Lower lobe of right lung (tissue), 2 donors: ENCODE data around the gene MXD3. TPM values are rescaled to one million over a fixed set of nuclear protein-coding genes. Genes with fewer than 3 reads are reported as not detected.

Experiments used
- ATAC-seq, 2 donors: fragments of 200-7000 bp; cut with Tn5 transposase; one replicate each; pipeline ENCODE4 v1.9.1; 2020 to 2022; ENCODE audit warnings: mild to moderate bottlenecking in 2 of 2, moderate library complexity in 2 of 2
- DNase-seq: peaks from one replicate; pipeline ENCODE4 v3.0.0-alpha.2; 2020
- H3K27ac ChIP-seq: fragments of 200-600 bp; one replicate; pipeline ENCODE4 v1.8.0; 2022
- H3K27me3 ChIP-seq: fragments of 200-600 bp; one replicate; pipeline ENCODE4 v1.8.0; 2022; ENCODE audit warnings: low read depth
- H3K36me3 ChIP-seq: fragments of 200-600 bp; one replicate; pipeline ENCODE4 v1.8.0; 2022; ENCODE audit warnings: mild to moderate bottlenecking
- H3K4me1 ChIP-seq: fragments of 200-600 bp; one replicate; pipeline ENCODE4 v1.8.0; 2022
- H3K4me3 ChIP-seq: fragments of 200-600 bp; one replicate; pipeline ENCODE4 v1.8.0; 2022; ENCODE audit warnings: mild to moderate bottlenecking
- H3K9me3 ChIP-seq: fragments of 200-600 bp; one replicate; pipeline ENCODE4 v1.8.0; 2022
- intact Hi-C: fragments of 100-400 bp; cut with DNase I; formaldehyde crosslinking; loops from one replicate; pipeline ENCODE4 v1.11.0; 2022
- total RNA-seq: library from RNA; stranded (reverse); fragmentation: NEBNext Ultra II Directional; extraction: Animal tissue kit (Norgen Biotek cat#: 25700); gene quantifications from one replicate; pipeline ENCODE4 v1.2.1, GENCODE V29; 2021
- TF ChIP-seq, protein P1 (sequence below): fragments of 200-600 bp; IDR thresholded peaks from one replicate; pipeline ENCODE4 v1.8.0; 2022; ENCODE audit warnings: antibody characterized with exemption, mild to moderate bottlenecking
- donor health status: DM: no; HTN: yes; CAD: no; lungs with severe emphysema.

MXD3 gene
- total RNA-seq, 1 donor from 2014 or later, result 10.8 TPM

DNA sequence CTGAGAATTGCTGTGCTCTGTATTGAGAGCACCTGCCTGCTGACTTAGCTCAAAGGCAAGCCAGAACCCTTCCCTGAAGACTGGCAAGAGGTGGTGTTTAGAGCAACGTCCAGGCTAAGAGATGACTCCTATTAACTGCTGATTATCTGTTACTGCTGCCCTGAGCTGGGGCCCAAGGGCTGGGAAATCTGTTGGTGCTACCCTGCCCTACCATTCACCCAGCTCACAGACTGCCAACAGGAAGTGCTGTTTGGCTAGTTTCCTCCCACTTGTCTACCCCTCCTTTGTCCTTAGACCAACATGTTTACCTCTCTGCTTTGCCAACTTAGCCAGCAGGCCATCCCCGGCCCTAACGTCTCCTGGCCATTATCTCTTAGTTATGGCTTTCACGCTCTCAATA lies 15.1 kb downstream of the MXD3 start:
- no peaks in the 10 kb centered on the region for H3K9me3 ChIP-seq
- H3K4me3 ChIP-seq, result no peak overlapping the region
- H3K4me1 ChIP-seq, result peaks cover 47% of the 10 kb centered on the region
- H3K27ac ChIP-seq, result peak overlapping the region; percentile 28
- H3K27me3 ChIP-seq, result no peaks in the 10 kb centered on the region
- TF ChIP-seq, protein P1, sequence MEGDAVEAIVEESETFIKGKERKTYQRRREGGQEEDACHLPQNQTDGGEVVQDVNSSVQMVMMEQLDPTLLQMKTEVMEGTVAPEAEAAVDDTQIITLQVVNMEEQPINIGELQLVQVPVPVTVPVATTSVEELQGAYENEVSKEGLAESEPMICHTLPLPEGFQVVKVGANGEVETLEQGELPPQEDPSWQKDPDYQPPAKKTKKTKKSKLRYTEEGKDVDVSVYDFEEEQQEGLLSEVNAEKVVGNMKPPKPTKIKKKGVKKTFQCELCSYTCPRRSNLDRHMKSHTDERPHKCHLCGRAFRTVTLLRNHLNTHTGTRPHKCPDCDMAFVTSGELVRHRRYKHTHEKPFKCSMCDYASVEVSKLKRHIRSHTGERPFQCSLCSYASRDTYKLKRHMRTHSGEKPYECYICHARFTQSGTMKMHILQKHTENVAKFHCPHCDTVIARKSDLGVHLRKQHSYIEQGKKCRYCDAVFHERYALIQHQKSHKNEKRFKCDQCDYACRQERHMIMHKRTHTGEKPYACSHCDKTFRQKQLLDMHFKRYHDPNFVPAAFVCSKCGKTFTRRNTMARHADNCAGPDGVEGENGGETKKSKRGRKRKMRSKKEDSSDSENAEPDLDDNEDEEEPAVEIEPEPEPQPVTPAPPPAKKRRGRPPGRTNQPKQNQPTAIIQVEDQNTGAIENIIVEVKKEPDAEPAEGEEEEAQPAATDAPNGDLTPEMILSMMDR, result no peak
- ATAC-seq (peak in 1 of 2 donors; percentile 14), DNase-seq (no peak)
- H3K36me3 ChIP-seq, result peaks cover 58% of the 10 kb centered on the region
- intact Hi-C loops, result no loop called here

- ATAC-seq (peak; percentile 34 to 43), DNase-seq (peak; percentile 57)
- Histone ChIP-seq H3K4me1 (peaks cover 40% of the 10 kb centered on the region), H3K27ac (no peak overlapping the region), H3K9me3 (no peaks in the 10 kb centered on the region), H3K36me3 (peaks cover 61% of the 10 kb centered on the region), H3K4me3 (no peak overlapping the region), H3K27me3 (no peaks in the 10 kb centered on the region)
- intact Hi-C loops, result no loop called here
- TF ChIP-seq, protein P1, result no peak
Measured at GRCh38 chr5:177295924-177296323, 15.8 kb downstream of the MXD3 start.

DNA sequence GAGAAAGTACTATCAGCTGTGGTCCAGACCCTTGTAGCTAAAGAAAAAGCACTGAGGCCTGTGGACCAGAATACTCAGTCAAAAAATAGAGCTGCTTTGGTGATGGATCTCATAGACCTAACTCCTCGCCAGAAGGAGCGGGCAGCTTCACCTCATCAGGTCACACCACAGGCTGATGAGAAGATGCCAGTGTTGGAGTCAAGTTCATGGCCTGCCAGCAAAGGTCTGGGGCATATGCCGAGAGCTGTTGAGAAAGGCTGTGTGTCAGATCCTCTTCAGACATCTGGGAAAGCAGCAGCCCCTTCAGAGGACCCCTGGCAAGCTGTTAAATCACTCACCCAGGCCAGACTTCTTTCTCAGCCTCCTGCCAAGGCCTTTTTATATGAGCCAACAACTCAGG lies 17.1 kb downstream of the MXD3 start:
- H3K27ac ChIP-seq, result no peak overlapping the region

GRCh38 chr5:177293819-177294581 lies 17.7 kb downstream of the MXD3 start:
- no peak overlapping the region for H3K27ac ChIP-seq
- TF ChIP-seq, protein P1, result no peak
- intact Hi-C loops, result no loop called here
- ATAC-seq (no peak), DNase-seq (no peak)
- no peaks in the 10 kb centered on the region for H3K9me3 ChIP-seq
- H3K27me3 ChIP-seq, result no peaks in the 10 kb centered on the region
- H3K4me3 ChIP-seq, result no peak overlapping the region
- peaks cover 75% of the 10 kb centered on the region for H3K36me3 ChIP-seq
- H3K4me1 ChIP-seq, result peaks cover 21% of the 10 kb centered on the region

More for the DNA sequence above, 17.1 kb downstream of the MXD3 start:
- Histone ChIP-seq H3K4me3 (no peak overlapping the region), H3K36me3 (peaks cover 74% of the 10 kb centered on the region), H3K27me3 (no peaks in the 10 kb centered on the region), H3K9me3 (no peaks in the 10 kb centered on the region), H3K4me1 (peaks cover 27% of the 10 kb centered on the region)
- TF ChIP-seq, protein P1, result no peak
- ATAC-seq, result no peak
- DNase-seq, result no peak
- intact Hi-C loops, result no loop called here

DNA sequence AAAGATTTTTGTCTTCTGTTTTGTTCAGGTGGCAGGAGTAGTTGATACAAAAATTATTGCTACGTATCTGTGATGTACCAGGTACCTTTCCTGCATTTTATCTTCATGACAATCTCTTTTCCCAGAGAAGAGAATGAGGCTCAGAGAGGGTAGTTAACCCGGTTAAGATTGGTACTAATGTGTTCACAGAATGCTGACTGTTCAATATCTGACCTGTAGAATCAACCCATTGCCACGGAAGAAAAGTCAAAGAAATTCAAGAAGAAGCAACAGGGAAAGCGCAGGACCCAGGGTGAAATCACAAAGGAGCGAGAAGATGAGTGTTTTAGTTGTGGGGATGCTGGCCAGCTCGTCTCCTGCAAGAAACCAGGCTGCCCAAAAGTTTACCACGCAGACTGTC lies 20.0 kb downstream of the MXD3 start:
- Histone ChIP-seq H3K27me3 (no peaks in the 10 kb centered on the region), H3K27ac (no peak overlapping the region), H3K4me3 (no peak overlapping the region), H3K9me3 (no peaks in the 10 kb centered on the region), H3K36me3 (peaks cover 92% of the 10 kb centered on the region), H3K4me1 (peaks cover 13% of the 10 kb centered on the region)
- TF ChIP-seq, protein P1, result no peak
- ATAC-seq (no peak), DNase-seq (no peak)
- intact Hi-C loops, result no loop called here
